Measurements from ENCODE around the gene SMYD3. TPM values are rescaled to one million over a fixed set of nuclear protein-coding genes. Genes with fewer than 3 reads are reported as not detected.

Gene SMYD3
- total RNA-seq, 1 donor from 2014 or later = 80.8 TPM

GRCh38 chr1:246035060-246035541, 472.0 kb downstream of the SMYD3 start:
- Histone ChIP-seq H3K27ac (ENCODE audit: low read depth, low read length) (no peak overlapping the region), H3K9ac (ENCODE audit: low read length) (peak overlapping the region; percentile 27), H3K4me3 (ENCODE audit: insufficient read depth, low read depth, low read length) (peak overlapping the region; percentile 36), H3K27me3 (ENCODE audit: insufficient read depth, low read length) (no peaks in the 10 kb centered on the region), H3K79me2 (ENCODE audit: insufficient read depth, low read length) (no peaks in the 10 kb centered on the region), H3K4me2 (ENCODE audit: low read length) (peak overlapping the region; percentile 73), H3K36me3 (ENCODE audit: insufficient read depth, low read length) (no peaks in the 10 kb centered on the region), H3K4me1 (ENCODE audit: insufficient read depth, low read length) (peaks cover 4% of the 10 kb centered on the region), H4K20me1 (ENCODE audit: insufficient read depth, low read length) (no peaks in the 10 kb centered on the region), H2AFZ (ENCODE audit: low read depth, low read length) (no peak overlapping the region), H3K9me3 (ENCODE audit: insufficient read depth, low read depth, low read length) (no peaks in the 10 kb centered on the region)
- no peaks in the 10 kb centered on the region for H3K27me3 Mint-ChIP-seq (ENCODE audit: low read depth, unreplicated experiment)
- DNase-seq (ENCODE audit: low read depth) (no peak), FAIRE-seq (no peak)
- peaks cover 3% of the 10 kb centered on the region for H3K36me3 Mint-ChIP-seq (ENCODE audit: low read depth, unreplicated experiment)
- no peak overlapping the region for H3K4me3 Mint-ChIP-seq (ENCODE audit: unreplicated experiment)
- H3K9me3 Mint-ChIP-seq (ENCODE audit: unreplicated experiment) = peaks cover 2% of the 10 kb centered on the region
- no peak for TF ChIP-seq CTCF (IDR thresholded peaks at IDR 0.05; ENCODE audit: insufficient read depth, low read depth, low read length)
- TF ChIP-seq EZH2 (IDR thresholded peaks at IDR 0.05; ENCODE audit: insufficient read depth, low read length) = no peak
- no peak overlapping the region for H3K27ac Mint-ChIP-seq (ENCODE audit: unreplicated experiment)
- peaks cover 11% of the 10 kb centered on the region for H3K4me1 Mint-ChIP-seq (ENCODE audit: low read depth, unreplicated experiment)

GRCh38 chr1:246034630-246035029, 472.4 kb downstream of the SMYD3 start:
- Histone ChIP-seq H2AFZ (ENCODE audit: low read depth, low read length) (no peak overlapping the region), H3K27me3 (ENCODE audit: insufficient read depth, low read length) (no peaks in the 10 kb centered on the region), H3K79me2 (ENCODE audit: insufficient read depth, low read length) (no peaks in the 10 kb centered on the region), H3K27ac (ENCODE audit: low read depth, low read length) (no peak overlapping the region), H3K4me2 (ENCODE audit: low read length) (no peak overlapping the region), H3K4me3 (ENCODE audit: insufficient read depth, low read depth, low read length) (no peak overlapping the region), H3K4me1 (ENCODE audit: insufficient read depth, low read length) (peaks cover 4% of the 10 kb centered on the region), H3K9ac (ENCODE audit: low read length) (no peak overlapping the region), H3K36me3 (ENCODE audit: insufficient read depth, low read length) (no peaks in the 10 kb centered on the region), H3K9me3 (ENCODE audit: insufficient read depth, low read depth, low read length) (no peaks in the 10 kb centered on the region), H4K20me1 (ENCODE audit: insufficient read depth, low read length) (no peaks in the 10 kb centered on the region)
- Mint-ChIP-seq H3K4me1 (ENCODE audit: low read depth, unreplicated experiment) (peaks cover 11% of the 10 kb centered on the region), H3K27me3 (ENCODE audit: low read depth, unreplicated experiment) (no peaks in the 10 kb centered on the region), H3K9me3 (ENCODE audit: unreplicated experiment) (peaks cover 3% of the 10 kb centered on the region), H3K27ac (ENCODE audit: unreplicated experiment) (no peak overlapping the region), H3K4me3 (ENCODE audit: unreplicated experiment) (no peak overlapping the region), H3K36me3 (ENCODE audit: low read depth, unreplicated experiment) (peaks cover 3% of the 10 kb centered on the region)
- TF ChIP-seq CTCF (IDR thresholded peaks at IDR 0.05; ENCODE audit: insufficient read depth, low read depth, low read length) (no peak), EZH2 (IDR thresholded peaks at IDR 0.05; ENCODE audit: insufficient read depth, low read length) (no peak)
- no peak for DNase-seq (ENCODE audit: low read depth)
- FAIRE-seq = no peak

- no peaks in the 10 kb centered on the region for H3K27me3 Mint-ChIP-seq (ENCODE audit: low read depth, unreplicated experiment)
- Histone ChIP-seq H3K27ac (ENCODE audit: low read depth, low read length) (no peak overlapping the region), H3K9me3 (ENCODE audit: insufficient read depth, low read depth, low read length) (no peaks in the 10 kb centered on the region), H3K36me3 (ENCODE audit: insufficient read depth, low read length) (no peaks in the 10 kb centered on the region), H3K4me3 (ENCODE audit: insufficient read depth, low read depth, low read length) (no peak overlapping the region), H3K4me1 (ENCODE audit: insufficient read depth, low read length) (peaks cover 4% of the 10 kb centered on the region), H3K27me3 (ENCODE audit: insufficient read depth, low read length) (no peaks in the 10 kb centered on the region), H3K79me2 (ENCODE audit: insufficient read depth, low read length) (no peaks in the 10 kb centered on the region), H3K4me2 (ENCODE audit: low read length) (no peak overlapping the region), H4K20me1 (ENCODE audit: insufficient read depth, low read length) (no peaks in the 10 kb centered on the region), H2AFZ (ENCODE audit: low read depth, low read length) (no peak overlapping the region), H3K9ac (ENCODE audit: low read length) (no peak overlapping the region)
- no peak overlapping the region for H3K4me3 Mint-ChIP-seq (ENCODE audit: unreplicated experiment)
- no peak for DNase-seq (ENCODE audit: low read depth)
- peaks cover 11% of the 10 kb centered on the region for H3K4me1 Mint-ChIP-seq (ENCODE audit: low read depth, unreplicated experiment)
- peaks cover 3% of the 10 kb centered on the region for H3K36me3 Mint-ChIP-seq (ENCODE audit: low read depth, unreplicated experiment)
- no peak for FAIRE-seq
- H3K27ac Mint-ChIP-seq (ENCODE audit: unreplicated experiment) = no peak overlapping the region
- TF ChIP-seq CTCF (IDR thresholded peaks at IDR 0.05; ENCODE audit: insufficient read depth, low read depth, low read length) = no peak
- no peak for TF ChIP-seq EZH2 (IDR thresholded peaks at IDR 0.05; ENCODE audit: insufficient read depth, low read length)
- peaks cover 3% of the 10 kb centered on the region for H3K9me3 Mint-ChIP-seq (ENCODE audit: unreplicated experiment)
These were observed 474.1 kb downstream of the SMYD3 start for GRCh38 chr1:246032984-246033383.

Measured in astrocyte (in vitro differentiated cells and primary cell).